Measurements from ENCODE around the gene GLYR1. TPM values are rescaled to one million over a fixed set of nuclear protein-coding genes. Genes with fewer than 3 reads are reported as not detected.

Gene GLYR1
- total and polyA plus RNA-seq, 10 of the 15 experiments (the other 5 are each of a cell fraction or from before 2014, with no cell fraction given), result 7.3 to 90.2 (median 57.2) TPM

DNA sequence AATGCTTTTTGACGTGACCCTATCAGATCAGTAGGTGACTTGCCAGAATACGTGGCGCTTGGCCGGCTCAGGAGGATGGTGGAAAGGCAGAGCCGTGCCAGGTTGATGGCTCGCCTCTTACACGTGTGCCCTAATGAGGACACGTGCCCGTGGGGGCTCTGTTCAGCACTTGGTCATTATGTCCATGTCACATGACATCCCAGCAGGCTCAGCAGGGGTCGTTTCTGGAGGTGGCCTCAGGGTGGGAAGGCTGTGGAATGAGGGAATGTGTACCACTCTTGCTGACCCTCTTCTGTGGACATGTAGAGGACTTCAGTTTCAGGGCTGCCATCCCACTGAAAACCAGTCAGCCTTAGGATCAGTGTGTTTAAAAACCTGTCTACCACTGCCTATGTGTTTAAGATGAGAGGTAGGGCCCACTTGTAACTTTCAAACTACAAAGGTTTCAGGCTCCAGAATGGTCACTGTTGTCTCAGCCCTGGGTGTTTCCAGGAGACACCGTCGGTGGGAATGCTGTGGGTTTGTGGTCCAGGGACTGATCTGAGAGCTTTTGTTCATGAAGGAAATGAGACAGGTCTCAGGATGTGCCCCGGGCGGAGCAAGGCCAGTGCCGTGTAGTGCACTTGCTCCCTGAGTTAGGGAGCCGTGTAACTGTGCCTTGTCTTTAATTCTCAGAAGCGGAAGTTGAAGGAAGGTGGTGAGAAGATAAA is 12.3 kb upstream of the GLYR1 start:
- BruUV-seq (replicated peaks), result no TSS peak
- Histone ChIP-seq H2AFZ (ENCODE audit: control insufficient read depth, low read depth, low read length) (no peak overlapping the region), H3K4me3 (no peak overlapping the region), H3K4me1 (ENCODE audit: control insufficient read depth, insufficient read depth, low read length) (no peaks in the 10 kb centered on the region), H3K9ac (ENCODE audit: control insufficient read depth, insufficient read depth, low read length) (no peak overlapping the region), H3K79me2 (ENCODE audit: control insufficient read depth, insufficient read depth, low read length) (no peaks in the 10 kb centered on the region; the same call in 1 of the 2 replicates), H4K20me1 (ENCODE audit: control insufficient read depth, insufficient read depth) (no peaks in the 10 kb centered on the region), H3K9me3 (replicated peaks; ENCODE audit: control insufficient read depth, insufficient read depth, low read length) (no peaks in the 10 kb centered on the region), H3K27me3 (replicated peaks in 1 of 2; ENCODE audit: control insufficient read depth in 2 of 2, insufficient read depth in 2 of 2, low read length in 1 of 2) (no peaks in the 10 kb centered on the region), H3K4me2 (ENCODE audit: control insufficient read depth, insufficient read depth) (no peak overlapping the region), H3K36me3 (ENCODE audit: control insufficient read depth in 2 of 2, insufficient read depth in 2 of 2, low read length in 1 of 2) (peaks cover 22 to 30% of the 10 kb centered on the region in 2 experiments; a peak in 3 of 4 replicates), H3K27ac (ENCODE audit: control insufficient read depth, insufficient read depth) (no peak overlapping the region)
- no peak for ATAC-seq
- no peak for DNase-seq (ENCODE audit: low read depth, low spot score)
- WGBS (ENCODE audit: insufficient coverage, insufficient replicate concordance, low lambda C conversion rate, missing lambda C conversion rate), result 95% methylated on average over 17 of the region's 17 CpGs
- TF ChIP-seq CHD1 (IDR thresholded peaks at IDR 0.05; ENCODE audit: low read depth, low read length), result no peak
- TF ChIP-seq RAD21 (IDR thresholded peaks at IDR 0.05; ENCODE audit: insufficient read depth, low read depth, low read length), result no peak
- no peak for TF ChIP-seq POU2F2 (IDR thresholded peaks at IDR 0.05; ENCODE audit: borderline replicate concordance, low read depth, low read length)
- no peak for TF ChIP-seq NR2C2 (IDR thresholded peaks at IDR 0.05; ENCODE audit: borderline replicate concordance, control insufficient read depth, insufficient read length, low read depth)
- TF ChIP-seq EGR1 (IDR thresholded peaks at IDR 0.05; ENCODE audit: borderline replicate concordance in 1 of 2, low read depth in 2 of 2, low read length in 2 of 2), result no peak
- TF ChIP-seq DPF2 (IDR thresholded peaks at IDR 0.05), result no peak
- TF ChIP-seq NFYA (IDR thresholded peaks at IDR 0.05; ENCODE audit: borderline replicate concordance, low read depth, low read length), result no peak
- intact Hi-C loops (cut with micrococcal nuclease; ENCODE audit: unreplicated experiment), result no loop called here
- ChIA-PET RAD21 (ENCODE audit: unreplicated experiment) (no interaction called here), POLR2A (no interaction called here), CTCF (no interaction called here), SMC1A (ENCODE audit: uncharacterized antibody, unreplicated experiment) (no interaction called here)
- no peak for FAIRE-seq
- in situ Hi-C loops (cut with MboI), result no loop called here

DNA sequence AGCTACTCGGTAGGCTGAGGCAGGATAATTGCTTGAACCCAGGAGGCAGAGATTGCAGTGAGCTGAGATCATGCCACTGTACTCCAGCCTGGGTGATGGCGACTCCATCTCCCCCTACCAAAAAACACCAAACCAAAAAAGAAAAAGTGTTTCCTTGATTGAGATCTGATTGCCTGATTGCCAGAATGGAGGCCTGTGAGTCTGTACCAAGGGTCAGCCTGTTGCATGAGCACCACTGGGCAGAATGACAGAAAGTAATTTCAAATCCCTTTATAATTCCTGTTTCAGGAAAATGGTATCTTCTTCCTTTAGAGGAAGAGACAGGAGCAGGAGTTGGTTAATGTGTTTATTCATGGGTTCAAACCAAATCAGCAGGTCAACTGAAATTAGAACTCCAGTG is 8.7 kb upstream of the GLYR1 start:
- H4K20me1 ChIP-seq (ENCODE audit: control insufficient read depth, insufficient read depth), result no peaks in the 10 kb centered on the region
- no peak for ATAC-seq
- peaks cover 19 to 27% of the 10 kb centered on the region in 2 experiments; a peak in 3 of 4 replicates for H3K36me3 ChIP-seq (ENCODE audit: control insufficient read depth in 2 of 2, insufficient read depth in 2 of 2, low read length in 1 of 2)
- 100% methylated on average over 2 of the region's 2 CpGs for WGBS (ENCODE audit: insufficient coverage, insufficient replicate concordance, low lambda C conversion rate, missing lambda C conversion rate)
- no peak overlapping the region for H3K9ac ChIP-seq (ENCODE audit: control insufficient read depth, insufficient read depth, low read length)
- intact Hi-C loops (cut with micrococcal nuclease; ENCODE audit: unreplicated experiment), result no loop called here
- H3K4me2 ChIP-seq (ENCODE audit: control insufficient read depth, insufficient read depth), result no peak overlapping the region
- TF ChIP-seq PAX5 (IDR thresholded peaks at IDR 0.05; ENCODE audit: borderline replicate concordance, low read depth, low read length), result no peak
- H3K9me3 ChIP-seq (replicated peaks; ENCODE audit: control insufficient read depth, insufficient read depth, low read length), result no peaks in the 10 kb centered on the region
- peaks cover 13% of the 10 kb centered on the region for H3K79me2 ChIP-seq (ENCODE audit: control insufficient read depth, insufficient read depth, low read length)
- no TSS peak for BruUV-seq (replicated peaks)
- no peaks in the 10 kb centered on the region for H3K4me1 ChIP-seq (ENCODE audit: control insufficient read depth, insufficient read depth, low read length)
- CTCF ChIA-PET, result no interaction called here
- RAD21 ChIA-PET (ENCODE audit: unreplicated experiment), result no interaction called here
- in situ Hi-C loops (cut with MboI), result no loop called here
- DNase-seq (ENCODE audit: low read depth, low spot score), result no peak
- POLR2A ChIA-PET, result no interaction called here
- H3K27me3 ChIP-seq (replicated peaks in 1 of 2; ENCODE audit: control insufficient read depth in 2 of 2, insufficient read depth in 2 of 2, low read length in 1 of 2), result no peaks in the 10 kb centered on the region
- no peak overlapping the region for H3K27ac ChIP-seq (ENCODE audit: control insufficient read depth, insufficient read depth)
- no peak overlapping the region for H2AFZ ChIP-seq (ENCODE audit: control insufficient read depth, low read depth, low read length)
- no peak for FAIRE-seq
- SMC1A ChIA-PET (ENCODE audit: uncharacterized antibody, unreplicated experiment), result no interaction called here
- H3K4me3 ChIP-seq, result no peak overlapping the region
